ENCODE data around the gene PARD6G. TPM values are rescaled to one million over a fixed set of nuclear protein-coding genes. Genes with fewer than 3 reads are reported as not detected.

The PARD6G gene
- total and polyA plus RNA-seq, 2 of the 8 experiments (the other 6 are each of a cell fraction or from before 2014, with no cell fraction given) = 11.3 to 17.9 TPM

GRCh38 chr18:80245781-80246444 is 1.4 kb downstream of the PARD6G start:
- peaks cover 0 to 5% (median 0%) of the 10 kb centered on the region in 4 experiments; a peak in 1 of 7 replicates for H3K4me1 ChIP-seq (replicated peaks in 1 of 4; ENCODE audit: control insufficient read depth in 3 of 4, insufficient read depth in 4 of 4, low read length in 3 of 4)
- H2AK5ac ChIP-seq (ENCODE audit: low read depth, low read length) = no peak overlapping the region
- no peak overlapping the region for H2BK120ac ChIP-seq (replicated peaks; ENCODE audit: low read depth, low read length)
- peaks cover 7 to 8% of the 10 kb centered on the region in 2 experiments for H4K20me1 ChIP-seq (replicated peaks in 1 of 2; ENCODE audit: control insufficient read depth in 1 of 2, insufficient read depth in 2 of 2, low read length in 2 of 2)
- no peaks in the 10 kb centered on the region for H3K9me3 ChIP-seq (ENCODE audit: insufficient read depth in 2 of 2, low read depth in 1 of 2, low read length in 1 of 2)
- no peak overlapping the region for H3K14ac ChIP-seq (ENCODE audit: insufficient read length)
- H2BK15ac ChIP-seq (ENCODE audit: low read length) = peak overlapping the region; percentile 61; the same call in 1 of the 2 replicates
- H3K79me2 ChIP-seq (ENCODE audit: control insufficient read depth in 1 of 2, insufficient read depth in 2 of 2, low read length in 2 of 2) = peaks cover 0 to 13% of the 10 kb centered on the region in 2 experiments; a peak in 1 of 4 replicates
- peak overlapping the region in 2 of 4 experiments; percentile 29 to 47; a peak in 4 of 7 replicates for H3K9ac ChIP-seq (replicated peaks in 1 of 4; ENCODE audit: extremely low read depth in 1 of 4, low read depth in 3 of 4, low read length in 3 of 4)
- no peak overlapping the region for H3K23ac ChIP-seq (ENCODE audit: insufficient read length)
- H2BK12ac ChIP-seq (ENCODE audit: low read depth, low read length) = peak overlapping the region; percentile 27; the same call in 1 of the 2 replicates
- 0 out of 2 replicates have a peak overlapping the region, but pooled peaks have one; percentile 18 for H2BK20ac ChIP-seq (ENCODE audit: low read length)
- no peak overlapping the region for H3K56ac ChIP-seq (replicated peaks; ENCODE audit: insufficient read length, low read depth, low read length)
- no peak overlapping the region for H3K4ac ChIP-seq (replicated peaks; ENCODE audit: insufficient read length, low read depth, low read length)
- WGBS, 2 experiments (ENCODE audit: extremely low coverage in 1 of 2, insufficient coverage in 1 of 2, insufficient read length in 1 of 2, insufficient replicate concordance in 2 of 2, low coverage in 1 of 2, low lambda C conversion rate in 2 of 2, missing lambda C conversion rate in 1 of 2) = 24% methylated on average over 31 of the region's 31 CpGs; no CpG with 5 or more reads in 1 of the 2 experiments
- ChIA-PET POLR2A (ENCODE audit: partially characterized antibody) (interaction anchor here (1.4 kb wide), 1 partner anchor 55 kb away, joined by 4 read pairs; no protein-coding TSS in a partner anchor), CTCF (ENCODE audit: partially characterized antibody) (interaction anchor here (1.0 to 7.5 kb wide), 7 partner anchors 12 to 91 kb away, joined by 3 to 70 read pairs (median 6); no protein-coding TSS in a partner anchor)
- FAIRE-seq = no peak
- no peak overlapping the region for H2BK5ac ChIP-seq (ENCODE audit: low read depth, low read length)
- no peaks in the 10 kb centered on the region for H3K36me3 ChIP-seq (ENCODE audit: control insufficient read depth in 2 of 4, insufficient read depth in 4 of 4, low read length in 3 of 4)
- H3K23me2 ChIP-seq (ENCODE audit: low read depth, low read length) = peaks cover 9% of the 10 kb centered on the region
- H3K79me1 ChIP-seq (ENCODE audit: low read depth, low read length) = peaks cover 4% of the 10 kb centered on the region; the same call in 1 of the 2 replicates
- H4K91ac ChIP-seq (replicated peaks; ENCODE audit: insufficient read length, low read length) = no peak overlapping the region
- no peak for DNase-seq (ENCODE audit: low read depth in 1 of 2, low spot score in 2 of 2)
- H4K5ac ChIP-seq (ENCODE audit: insufficient read length, low read depth, low read length) = no peak overlapping the region
- no peak overlapping the region for H3K18ac ChIP-seq (ENCODE audit: extremely low read depth, low read length)
- peak overlapping the region; percentile 53 to 96 (median 66) for H3K4me3 ChIP-seq (ENCODE audit: extremely low read depth in 1 of 4, insufficient read depth in 2 of 4, low read depth in 3 of 4, low read length in 4 of 4)
- no peak overlapping the region for H3K27ac ChIP-seq (ENCODE audit: low read depth, low read length)
- peak overlapping the region; percentile 77 to 84 for H3K4me2 ChIP-seq (ENCODE audit: insufficient read depth in 1 of 2, low read depth in 2 of 2, low read length in 2 of 2)
- H4K8ac ChIP-seq (ENCODE audit: extremely low read depth, insufficient read depth, low read length) = no peak overlapping the region; the same call in 1 of the 2 replicates
- H2AFZ ChIP-seq (ENCODE audit: low read length) = peak overlapping the region; percentile 84; the same call in 1 of the 2 replicates
- H3K27me3 ChIP-seq (replicated peaks in 1 of 4; ENCODE audit: control insufficient read depth in 3 of 4, extremely low read depth in 1 of 4, insufficient read depth in 3 of 4, low read length in 3 of 4) = no peaks in the 10 kb centered on the region; a peak in 2 of 7 replicates
- TF ChIP-seq, protein P1, sequence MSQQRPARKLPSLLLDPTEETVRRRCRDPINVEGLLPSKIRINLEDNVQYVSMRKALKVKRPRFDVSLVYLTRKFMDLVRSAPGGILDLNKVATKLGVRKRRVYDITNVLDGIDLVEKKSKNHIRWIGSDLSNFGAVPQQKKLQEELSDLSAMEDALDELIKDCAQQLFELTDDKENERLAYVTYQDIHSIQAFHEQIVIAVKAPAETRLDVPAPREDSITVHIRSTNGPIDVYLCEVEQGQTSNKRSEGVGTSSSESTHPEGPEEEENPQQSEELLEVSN (IDR thresholded peaks at IDR 0.05) = 0 out of 2 replicates have a peak, but pooled peaks have one; percentile 33
- TF ChIP-seq TAF7 (optimal IDR thresholded peaks at IDR 0.05; ENCODE audit: borderline replicate concordance, low read depth, low read length) = no peak
- no peak for TF ChIP-seq RAD21 (IDR thresholded peaks at IDR 0.05 in 1 of 2, conservative IDR thresholded peaks at IDR 0.05 in 1 of 2; ENCODE audit: low read depth in 2 of 2, low read length in 2 of 2)
- no peak for TF ChIP-seq SIX5 (IDR thresholded peaks at IDR 0.05; ENCODE audit: low read depth, low read length)
- TF ChIP-seq SIRT6 (IDR thresholded peaks at IDR 0.05; ENCODE audit: low read length) = no peak
- no peak for TF ChIP-seq SUZ12 (IDR thresholded peaks at IDR 0.05; ENCODE audit: low read length)
- TF ChIP-seq CREB1 (IDR thresholded peaks at IDR 0.05) = 0 out of 2 replicates have a peak, but pooled peaks have one; percentile 12
- no peak for TF ChIP-seq SP1 (IDR thresholded peaks at IDR 0.05; ENCODE audit: low read depth, low read length)
- TF ChIP-seq EGR1 (IDR thresholded peaks at IDR 0.05; ENCODE audit: borderline replicate concordance, low read depth, low read length) = peak; percentile 75; the same call in 1 of the 2 replicates
- no peak for TF ChIP-seq TBP (IDR thresholded peaks at IDR 0.05; ENCODE audit: low read depth, low read length)
- TF ChIP-seq MAX (IDR thresholded peaks at IDR 0.05) = peak; percentile 56

All from H1 (cell line).